SK-N-SH treated with all-trans-retinoic acid at 6 μM for 48 hours (cell line): ENCODE results near the gene ACO2.
A peak's percentile ranks its signal among the peaks of the same experiment; 100 is the strongest.

Source experiments
- ATAC-seq: fragments of 200-7000 bp; cut with Tn5 transposase; 3 replicates; pipeline ENCODE4 v1.9.1; 2020; ENCODE audit warnings: mild to moderate bottlenecking, moderate library complexity
- BACH2 ChIP-seq: fragments of 250-450 bp; sonication (Bioruptor Pico); IDR thresholded peaks from 2 replicates; pipeline ENCODE4 v1.9.0; 2021; ENCODE audit warnings: mild to moderate bottlenecking, borderline replicate concordance
- CREB5 ChIP-seq: fragments of 250-450 bp; sonication (Bioruptor Pico); IDR thresholded peaks from 2 replicates; pipeline ENCODE4 v1.5.1; 2020; ENCODE audit warnings: low read depth, mild to moderate bottlenecking, moderate library complexity
- CSDC2 ChIP-seq: fragments of 250-450 bp; sonication (Bioruptor Pico); IDR thresholded peaks from 2 replicates; pipeline ENCODE4 v1.5.0; 2020; ENCODE audit warnings: mild to moderate bottlenecking, moderate library complexity
- CSRNP3 ChIP-seq: fragments of 250-450 bp; sonication (Bioruptor Pico); IDR thresholded peaks from 2 replicates; pipeline ENCODE4 v1.5.1; 2021; ENCODE audit warnings: mild to moderate bottlenecking, moderate library complexity
- GLIS3 ChIP-seq: fragments of 250-450 bp; sonication (Bioruptor Pico); IDR thresholded peaks from 2 replicates; pipeline ENCODE4 v1.5.0; 2020; ENCODE audit warnings: mild to moderate bottlenecking, moderate library complexity
- ISL1 ChIP-seq: fragments of 250-450 bp; sonication (Bioruptor Pico); IDR thresholded peaks from 2 replicates; pipeline ENCODE4 v2.1.2; 2022; ENCODE audit warnings: mild to moderate bottlenecking, moderate library complexity
- POU6F1 ChIP-seq: fragments of 250-450 bp; sonication (Bioruptor Pico); IDR thresholded peaks from 2 replicates; pipeline ENCODE4 v1.8.0; 2021; ENCODE audit warnings: low read depth, mild to moderate bottlenecking, moderate library complexity, borderline replicate concordance
- PPARA ChIP-seq: fragments of 250-450 bp; sonication (Bioruptor Pico); IDR thresholded peaks from 2 replicates; pipeline ENCODE4 v1.5.0; 2020; ENCODE audit warnings: mild to moderate bottlenecking, borderline replicate concordance
- RARB ChIP-seq: fragments of 250-450 bp; sonication (Bioruptor Pico); IDR thresholded peaks from 2 replicates; pipeline ENCODE4 v1.8.0; 2021; ENCODE audit warnings: mild to moderate bottlenecking, moderate library complexity
- TCF4 ChIP-seq: fragments of 250-450 bp; sonication (Bioruptor Pico); IDR thresholded peaks from 2 replicates; pipeline ENCODE4 v1.8.0; 2021; ENCODE audit warnings: mild to moderate bottlenecking, moderate library complexity, borderline replicate concordance
- TSHZ2 ChIP-seq: fragments of 250-450 bp; sonication (Bioruptor Pico); IDR thresholded peaks from 2 replicates; pipeline ENCODE4 v1.5.0; 2020; ENCODE audit warnings: mild to moderate bottlenecking, moderate library complexity
- ZC3H10 ChIP-seq: fragments of 250-450 bp; sonication (Bioruptor Pico); IDR thresholded peaks from 2 replicates; pipeline ENCODE4 v1.5.1; 2021; ENCODE audit warnings: mild to moderate bottlenecking, moderate library complexity
- ZFP3 ChIP-seq: fragments of 250-450 bp; sonication (Bioruptor Pico); IDR thresholded peaks from 2 replicates; pipeline ENCODE4 v1.5.0; 2020; ENCODE audit warnings: mild to moderate bottlenecking, moderate library complexity
- ZFP30 ChIP-seq: fragments of 450-650 bp; formaldehyde crosslinking; IDR thresholded peaks from 2 replicates; pipeline ENCODE4 v1.5.0; 2022; ENCODE audit warnings: mild to moderate bottlenecking, moderate library complexity
- ZNF565 ChIP-seq: fragments of 450-650 bp; formaldehyde crosslinking; conservative IDR thresholded peaks from 2 replicates; pipeline ENCODE4 v1.5.0; 2020; ENCODE audit warnings: low read depth, mild to moderate bottlenecking, moderate library complexity
- ZNF70 ChIP-seq: fragments of 450-650 bp; formaldehyde crosslinking; IDR thresholded peaks from 2 replicates; pipeline ENCODE4 v1.5.0; 2020; ENCODE audit warnings: mild to moderate bottlenecking, moderate library complexity

The ACO2 gene

GRCh38 chr22:41531715-41532477, 63.0 kb downstream of the ACO2 start:
- no peak for TF ChIP-seq GLIS3 (CRISPR knock-in tag)
- TF ChIP-seq TSHZ2 (CRISPR knock-in tag): no peak
- TF ChIP-seq CREB5 (CRISPR knock-in tag): no peak
- no peak for TF ChIP-seq PPARA (CRISPR knock-in tag)
- no peak for TF ChIP-seq ZC3H10 (CRISPR knock-in tag)
- TF ChIP-seq ZFP30: no peak
- no peak for TF ChIP-seq CSDC2 (CRISPR knock-in tag)
- no peak for ATAC-seq

GRCh38 chr22:41532908-41533825, 64.2 kb downstream of the ACO2 start:
- peak; percentile 81 for ATAC-seq

GRCh38 chr22:41534219-41534618, 65.3 kb downstream of the ACO2 start:
- TF ChIP-seq CSRNP3 (CRISPR knock-in tag) (no peak), ZFP30 (no peak), TSHZ2 (CRISPR knock-in tag) (no peak), TCF4 (CRISPR knock-in tag) (no peak), BACH2 (CRISPR knock-in tag) (no peak), ISL1 (CRISPR knock-in tag) (no peak), CREB5 (CRISPR knock-in tag) (no peak), ZNF70 (CRISPR knock-in tag) (no peak), ZFP3 (CRISPR knock-in tag) (no peak), POU6F1 (CRISPR knock-in tag) (no peak), RARB (CRISPR knock-in tag) (no peak), GLIS3 (CRISPR knock-in tag) (no peak)
- no peak for ATAC-seq

More at GRCh38 chr22:41532908-41533825, 64.2 kb downstream of the ACO2 start:
- TF ChIP-seq ZFP3 (CRISPR knock-in tag) (peak; percentile 72; the same call in 1 of the 2 replicates), ZNF565 (CRISPR knock-in tag) (no peak)
- TF ChIP-seq, all 23 proteins: peak for 1
